Activated CD4-positive, CD25-positive, alpha-beta regulatory T cell treated with anti-CD3 and anti-CD28 coated beads, Interleukin-2, amount 50 U/mL, for 24 hours (primary cell): Measurements from ENCODE around the gene PFDN2.

Experiments
- ATAC-seq, 2 donors: fragments of 150-1000 bp; cut with Tn5 transposase; one replicate each; pipeline ENCODE4 v1.10.0; 2021; ENCODE audit warnings: mild to moderate bottlenecking in 1 of 2, moderate library complexity in 1 of 2

The PFDN2 gene

DNA sequence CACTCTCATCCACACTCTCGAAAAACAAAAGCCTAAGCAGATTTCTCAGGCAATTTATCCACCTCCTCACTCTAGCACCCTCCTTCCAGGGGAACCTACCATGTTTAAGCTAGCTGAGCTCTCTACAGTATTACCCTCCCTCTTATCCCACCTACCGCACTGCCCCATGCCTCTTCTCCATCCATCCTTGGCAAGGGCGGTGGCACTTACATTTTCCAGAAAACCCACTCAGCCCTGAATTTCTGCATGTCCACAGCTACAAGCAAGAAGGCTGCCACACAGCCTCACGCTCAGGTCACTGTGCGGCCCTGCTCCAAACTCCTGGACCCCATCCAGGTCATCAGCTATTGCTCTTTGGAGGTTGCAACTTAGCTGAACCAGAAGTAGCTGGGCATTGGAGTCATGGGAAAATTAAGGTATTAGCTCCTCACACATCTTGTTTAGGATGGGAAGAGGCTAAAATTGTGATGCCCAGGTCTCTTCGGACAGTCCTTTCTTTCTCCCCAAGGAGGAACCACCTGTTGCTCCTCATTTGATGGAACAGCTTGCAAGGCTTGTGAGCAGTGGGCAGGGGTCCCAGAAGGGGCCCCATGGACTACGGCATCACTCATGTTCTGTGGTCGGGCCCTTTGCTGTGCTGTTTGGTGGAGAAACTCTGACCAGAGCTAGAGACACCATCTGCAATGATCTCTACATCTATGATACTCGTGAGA, 18.6 kb downstream of the PFDN2 start:
- ATAC-seq, result no peak

DNA sequence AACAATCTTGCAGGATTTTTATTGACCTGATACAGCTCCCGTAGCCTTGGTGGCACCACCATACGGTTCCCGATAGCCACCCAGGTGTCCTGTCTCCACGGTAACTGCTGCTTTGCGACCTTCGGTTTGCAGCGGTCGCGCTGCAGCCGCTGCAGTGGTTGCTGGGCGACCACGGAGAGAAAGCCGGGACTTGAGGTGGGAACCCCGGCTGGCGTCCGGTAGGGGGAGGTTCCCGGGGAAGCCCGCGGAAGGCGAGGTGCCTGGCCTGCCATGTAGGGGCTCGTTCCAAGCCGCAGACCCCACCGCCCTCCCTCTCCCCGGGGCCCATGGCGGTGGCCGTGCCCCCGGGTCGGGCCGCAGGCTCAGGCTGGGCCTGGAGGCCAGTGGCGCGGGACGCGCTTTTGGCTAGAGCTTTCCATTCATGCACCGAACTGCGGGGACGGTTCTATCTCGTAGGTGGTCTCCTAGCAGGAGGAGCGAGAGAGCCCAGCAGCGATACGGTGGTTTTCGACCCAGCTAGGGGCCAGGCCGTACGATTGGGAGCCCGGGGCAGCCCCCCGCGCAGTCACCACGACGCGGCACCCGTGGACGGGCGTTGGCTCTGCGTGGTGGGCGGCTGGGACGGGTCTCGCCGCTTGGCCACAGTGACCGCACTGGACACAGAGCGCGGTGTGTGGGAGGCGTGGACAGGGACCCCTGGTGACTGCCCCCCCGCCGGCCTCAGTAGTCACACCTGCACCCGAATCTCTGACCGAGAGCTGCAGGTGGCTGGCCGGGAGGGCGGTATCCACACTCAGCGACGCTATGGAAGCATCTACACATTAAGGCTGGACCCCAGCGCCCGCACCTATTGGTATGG, 19.4 kb downstream of the PFDN2 start, which contains the start of gene KLHDC9:
TSS of gene KLHDC9 (plus strand) at position 152 of the 859 bp plus-strand sequence. CDS start at position 327, 175 bp downstream.
- peak; percentile 78 to 81 for ATAC-seq

DNA sequence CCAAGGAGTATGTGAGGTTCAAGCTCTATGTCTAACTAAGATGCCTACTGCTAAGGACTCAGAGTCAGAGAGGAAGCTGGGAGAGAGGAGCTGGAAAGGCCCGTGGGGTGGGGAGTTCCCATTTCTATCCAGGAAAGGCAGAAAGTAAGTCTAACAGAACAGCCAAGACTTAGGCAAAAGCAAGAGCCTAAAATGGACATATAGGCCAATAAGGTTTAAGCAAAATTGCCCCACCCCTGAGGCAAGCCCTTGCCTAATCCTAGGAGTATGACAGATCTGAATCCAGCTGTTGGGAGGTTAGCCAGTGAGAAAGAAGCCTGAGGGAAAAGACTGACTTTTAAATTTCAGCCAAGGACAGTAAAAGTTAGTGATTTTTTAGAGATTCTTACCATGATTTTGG, 21.3 kb downstream of the PFDN2 start:
- no peak for ATAC-seq

GRCh38 chr1:161096015-161096414, 21.8 kb downstream of the PFDN2 start:
- ATAC-seq, result no peak

- ATAC-seq, result no peak
Measured at GRCh38 chr1:161095230-161095629, 22.6 kb downstream of the PFDN2 start.

DNA sequence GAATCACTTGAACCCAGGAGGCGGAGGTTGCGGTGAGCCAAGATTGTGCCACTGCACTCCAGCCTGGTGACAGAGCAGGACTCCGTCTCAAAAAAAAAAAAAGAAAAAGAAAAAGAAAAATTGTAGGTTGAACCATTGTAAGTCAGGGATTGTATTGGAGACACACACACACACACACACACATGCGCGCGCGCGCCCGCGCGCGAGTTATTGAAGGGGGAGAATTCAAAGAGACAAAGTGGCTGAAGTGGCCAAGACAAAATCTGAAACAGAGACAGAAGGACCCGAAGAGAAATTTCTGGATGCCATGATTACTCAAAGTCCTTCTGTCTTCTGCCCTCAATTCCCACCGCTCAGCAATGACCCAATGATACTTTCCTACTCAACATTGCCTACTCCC, 23.4 kb downstream of the PFDN2 start:
- no peak for ATAC-seq

GRCh38 chr1:161092621-161093028, 25.2 kb downstream of the PFDN2 start:
- peak; percentile 94 to 96 for ATAC-seq

GRCh38 chr1:161091796-161092507, 25.9 kb downstream of the PFDN2 start:
- ATAC-seq, result no peak

- no peak for ATAC-seq
Measured at GRCh38 chr1:161091093-161091492, 26.7 kb downstream of the PFDN2 start.

GRCh38 chr1:161090617-161091016, 27.2 kb downstream of the PFDN2 start:
- ATAC-seq, result no peak

- no peak for ATAC-seq
Measured at GRCh38 chr1:161089938-161090337, 27.9 kb downstream of the PFDN2 start.

DNA sequence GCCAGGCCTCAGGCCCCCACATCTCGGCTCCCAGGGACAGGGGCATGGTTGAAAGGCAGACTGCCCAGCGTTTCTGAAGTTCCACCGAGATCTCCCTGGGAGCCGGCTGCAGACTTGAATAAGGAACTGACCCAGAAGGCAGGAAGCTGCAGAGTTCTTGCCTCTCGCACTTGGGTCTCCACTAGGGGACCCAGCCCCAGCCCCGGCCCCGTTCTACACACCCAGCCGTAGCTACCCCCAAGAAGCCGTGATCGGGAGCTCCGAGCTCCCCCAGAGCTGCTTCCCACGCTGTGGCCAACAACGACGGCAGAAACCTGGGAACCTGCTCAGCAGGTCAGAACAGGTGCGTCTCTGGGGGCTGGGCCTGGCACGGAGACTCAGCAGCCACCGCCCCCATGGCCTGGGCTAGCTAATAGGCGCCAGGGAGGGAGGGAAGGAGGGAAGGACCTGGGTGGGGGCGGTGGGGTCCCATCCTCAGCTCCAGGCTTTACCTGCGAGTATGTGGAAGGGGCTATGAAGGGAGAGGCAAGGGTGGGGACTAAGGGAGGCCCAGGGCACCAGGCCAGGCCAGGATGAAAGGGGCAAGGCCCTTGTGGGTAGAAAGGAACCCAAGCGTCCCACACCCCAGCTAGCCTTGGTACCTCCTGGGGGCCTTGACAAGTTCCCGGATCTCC, 28.4 kb downstream of the PFDN2 start, which contains the start of gene NECTIN4:
TSS of gene NECTIN4 (minus strand) at position 308 of the 674 bp plus-strand sequence. CDS start at position 46, 262 bp downstream.
- no peak for ATAC-seq

- no peak for ATAC-seq
Measured at GRCh38 chr1:161088587-161089110, 29.2 kb downstream of the PFDN2 start.

GRCh38 chr1:161086457-161086856, 31.4 kb downstream of the PFDN2 start:
- ATAC-seq, result no peak

DNA sequence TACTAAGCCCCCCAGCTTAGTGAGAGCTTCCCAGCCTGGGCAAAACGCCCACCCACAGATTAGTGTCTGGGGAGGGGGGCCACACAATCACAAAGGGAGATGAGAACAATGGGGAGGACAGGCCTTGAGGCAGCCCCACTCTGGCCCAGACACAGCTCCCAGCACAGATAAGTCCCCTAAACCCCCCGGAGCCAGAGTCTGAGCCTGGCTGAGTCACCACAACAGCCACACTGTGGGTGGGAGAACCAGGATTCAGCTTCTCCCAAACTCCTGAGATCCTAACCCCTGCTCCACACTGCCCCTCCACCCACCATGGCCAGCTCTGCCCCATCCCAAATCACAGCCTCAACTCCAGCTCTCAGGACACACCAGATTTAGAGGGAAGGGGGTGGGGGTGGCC, 32.7 kb downstream of the PFDN2 start:
- no peak for ATAC-seq

DNA sequence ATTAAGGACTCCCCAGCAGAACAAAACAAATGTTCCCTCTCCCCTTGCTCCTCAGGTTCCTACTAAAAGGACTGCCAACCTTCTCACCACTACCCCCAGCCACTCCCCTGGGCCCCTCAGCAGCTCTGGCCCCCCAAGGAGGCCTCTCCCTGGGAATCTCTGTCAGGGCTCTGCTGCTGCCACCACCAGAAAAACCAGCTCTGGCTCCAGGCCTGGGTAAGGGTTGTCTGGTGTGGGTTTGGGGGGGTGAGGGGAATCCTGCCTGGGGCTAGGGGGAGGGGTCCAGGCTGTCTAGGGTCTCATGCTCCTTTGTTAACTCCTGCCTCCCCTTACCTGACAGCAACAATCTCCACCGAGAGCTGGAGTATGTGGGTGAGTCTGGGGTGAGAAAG, 33.2 kb downstream of the PFDN2 start:
- no peak for ATAC-seq

DNA sequence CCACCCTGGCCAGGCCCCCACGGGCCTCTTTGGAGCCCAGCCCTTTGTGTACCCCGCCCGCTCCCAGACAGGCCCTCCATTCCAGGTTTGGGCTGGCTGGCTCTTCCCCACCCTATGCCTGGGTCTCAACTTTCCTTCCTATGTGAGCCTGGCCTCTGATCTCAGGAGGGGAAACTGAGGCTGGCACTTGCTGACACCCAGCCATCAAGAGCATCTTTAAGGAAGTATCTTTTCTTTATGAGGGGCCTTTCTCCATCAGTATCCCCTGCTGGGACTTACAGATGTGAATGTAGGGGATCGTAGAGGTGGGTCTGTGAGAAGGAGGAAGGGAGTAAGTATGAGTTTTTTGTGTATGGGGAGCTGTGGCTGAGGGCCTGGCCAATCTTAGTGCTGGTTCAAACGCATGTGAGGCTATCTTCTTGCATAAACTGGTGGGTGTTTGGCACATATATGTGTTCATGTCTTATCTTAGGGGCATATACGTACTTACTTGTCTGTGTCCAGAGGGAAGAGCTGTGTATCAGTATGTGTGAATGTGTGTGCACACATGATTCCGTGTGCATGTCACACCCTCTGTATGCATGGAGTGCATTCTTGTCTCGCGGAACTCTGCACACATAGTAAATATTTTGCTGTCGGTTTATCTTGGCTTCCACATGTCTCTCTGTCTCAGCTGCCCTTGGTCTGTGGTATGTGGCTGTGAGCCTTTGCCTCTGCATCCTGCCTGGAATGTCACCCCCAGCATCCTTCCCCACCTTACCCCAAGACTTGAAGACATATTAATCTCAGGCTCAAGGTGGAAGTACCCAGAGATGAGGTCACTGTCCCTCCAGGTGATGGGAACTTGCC, 33.9 kb downstream of the PFDN2 start:
- ATAC-seq, result no peak

- ATAC-seq, result peak in 1 of 2 donors; percentile 18
Measured at GRCh38 chr1:161082996-161083747, 34.7 kb downstream of the PFDN2 start.

GRCh38 chr1:161082483-161082882, 35.4 kb downstream of the PFDN2 start:
- no peak for ATAC-seq

DNA sequence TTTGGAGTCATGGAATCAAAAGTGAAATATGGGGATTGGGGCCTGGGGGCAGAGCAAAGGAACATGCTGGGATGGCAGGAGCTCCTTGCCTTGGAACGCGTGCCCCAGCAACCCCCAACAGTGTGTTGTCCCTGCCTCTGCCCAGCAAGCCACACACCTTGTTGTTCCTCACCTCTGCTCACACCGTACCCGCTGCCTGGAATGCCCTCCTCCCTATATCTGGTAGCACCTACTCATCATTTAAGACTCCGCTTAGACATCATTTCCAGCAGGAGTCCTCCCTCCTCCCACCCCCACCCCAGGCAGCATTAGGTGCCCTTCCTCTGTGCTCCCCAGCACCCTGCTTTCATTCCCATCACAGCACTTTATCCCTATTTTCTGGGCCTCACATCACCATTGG, 36.3 kb downstream of the PFDN2 start:
- ATAC-seq, result no peak
